ENCODE measurements around the gene NUDT12. TPM values are rescaled to one million over a fixed set of nuclear protein-coding genes. Genes with fewer than 3 reads are reported as not detected.

Gene NUDT12
- polyA plus RNA-seq (2013, experiment 1 of 2; ENCODE audit: insufficient read length): 6.3 TPM
- 7.7 TPM for polyA plus RNA-seq (2013, experiment 2 of 2; ENCODE audit: insufficient read length)

- peak; percentile 82 for DNase-seq
Observed at GRCh38 chr5:103562453-103563157, at the start of gene NUDT12. Gene NUDT12 (minus strand): TSS chr5:103562789. CDS start chr5:103560248, 2,541 bp downstream.

- no peak for DNase-seq
Observed at GRCh38 chr5:103607346-103607745, 44.8 kb upstream of the NUDT12 start.

GRCh38 chr5:103605277-103605676, 42.7 kb upstream of the NUDT12 start:
- DNase-seq: no peak

GRCh38 chr5:103602438-103602837, 39.8 kb upstream of the NUDT12 start:
- no peak for DNase-seq

GRCh38 chr5:103601314-103601713, 38.7 kb upstream of the NUDT12 start:
- no peak for DNase-seq

- DNase-seq: no peak
Observed at GRCh38 chr5:103600086-103600485, 37.5 kb upstream of the NUDT12 start.

GRCh38 chr5:103598997-103599566, 36.5 kb upstream of the NUDT12 start:
- peak; percentile 45 for DNase-seq

GRCh38 chr5:103590221-103590620, 27.6 kb upstream of the NUDT12 start:
- DNase-seq: no peak

- no peak for DNase-seq
Observed at GRCh38 chr5:103589776-103590175, 27.2 kb upstream of the NUDT12 start.

- DNase-seq: peak; percentile 10
Observed at GRCh38 chr5:103589357-103589756, 26.8 kb upstream of the NUDT12 start.

- peak; percentile 40 for DNase-seq
Observed at GRCh38 chr5:103587185-103587748, 24.7 kb upstream of the NUDT12 start.

GRCh38 chr5:103582364-103582763, 19.8 kb upstream of the NUDT12 start:
- DNase-seq: peak; percentile 36

- no peak for DNase-seq
Observed at GRCh38 chr5:103573411-103573810, 10.8 kb upstream of the NUDT12 start.

- DNase-seq: no peak
Observed at GRCh38 chr5:103572454-103572853, 9.9 kb upstream of the NUDT12 start.

- DNase-seq: no peak
Observed at GRCh38 chr5:103571730-103572129, 9.1 kb upstream of the NUDT12 start.

GRCh38 chr5:103569313-103570060, 6.9 kb upstream of the NUDT12 start:
- DNase-seq: no peak

GRCh38 chr5:103565719-103566118, 3.1 kb upstream of the NUDT12 start:
- no peak for DNase-seq

GRCh38 chr5:103561685-103562452, 720 bp downstream of the NUDT12 start:
- DNase-seq: no peak

- DNase-seq: no peak
Observed at GRCh38 chr5:103560826-103561225, 1.8 kb downstream of the NUDT12 start.

- DNase-seq: no peak
Observed at GRCh38 chr5:103546858-103547257, 15.7 kb downstream of the NUDT12 start.

- no peak for DNase-seq
Observed at GRCh38 chr5:103542441-103542840, 20.1 kb downstream of the NUDT12 start.

- DNase-seq: no peak
Observed at GRCh38 chr5:103541569-103541968, 21.0 kb downstream of the NUDT12 start.

All from fibroblast of skin of back (primary cell).